ENCODE measurements around the gene VWA5B2.

The VWA5B2 gene

DNA sequence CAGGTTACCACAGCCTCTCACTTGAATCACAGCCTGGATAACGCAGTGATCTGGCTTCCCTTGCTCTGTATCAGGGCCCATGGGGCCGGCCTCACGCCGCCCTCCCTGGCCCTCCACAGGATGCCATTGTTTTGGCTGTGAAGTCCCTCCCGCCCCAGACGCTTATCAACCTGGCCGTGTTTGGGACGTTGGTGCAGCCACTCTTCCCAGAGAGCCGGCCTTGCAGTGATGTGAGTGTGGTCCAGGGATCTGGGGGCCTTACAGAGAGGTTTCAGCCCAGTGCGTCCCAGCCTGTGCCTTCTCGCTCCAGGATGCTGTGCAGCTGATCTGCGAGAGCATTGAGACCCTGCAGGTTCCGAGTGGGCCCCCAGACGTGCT is 6.6 kb downstream of the VWA5B2 start:
- Mint-ChIP-seq H3K27me3 (ENCODE audit: low read depth, poor library complexity) (peaks cover 57% of the 10 kb centered on the region), H3K9me3 (no peaks in the 10 kb centered on the region), H3K36me3 (ENCODE audit: low read depth) (no peaks in the 10 kb centered on the region), H3K27ac (no peak overlapping the region), H3K4me3 (no peak overlapping the region), H3K4me1 (peaks cover 5% of the 10 kb centered on the region)
- TF ChIP-seq, protein P1, sequence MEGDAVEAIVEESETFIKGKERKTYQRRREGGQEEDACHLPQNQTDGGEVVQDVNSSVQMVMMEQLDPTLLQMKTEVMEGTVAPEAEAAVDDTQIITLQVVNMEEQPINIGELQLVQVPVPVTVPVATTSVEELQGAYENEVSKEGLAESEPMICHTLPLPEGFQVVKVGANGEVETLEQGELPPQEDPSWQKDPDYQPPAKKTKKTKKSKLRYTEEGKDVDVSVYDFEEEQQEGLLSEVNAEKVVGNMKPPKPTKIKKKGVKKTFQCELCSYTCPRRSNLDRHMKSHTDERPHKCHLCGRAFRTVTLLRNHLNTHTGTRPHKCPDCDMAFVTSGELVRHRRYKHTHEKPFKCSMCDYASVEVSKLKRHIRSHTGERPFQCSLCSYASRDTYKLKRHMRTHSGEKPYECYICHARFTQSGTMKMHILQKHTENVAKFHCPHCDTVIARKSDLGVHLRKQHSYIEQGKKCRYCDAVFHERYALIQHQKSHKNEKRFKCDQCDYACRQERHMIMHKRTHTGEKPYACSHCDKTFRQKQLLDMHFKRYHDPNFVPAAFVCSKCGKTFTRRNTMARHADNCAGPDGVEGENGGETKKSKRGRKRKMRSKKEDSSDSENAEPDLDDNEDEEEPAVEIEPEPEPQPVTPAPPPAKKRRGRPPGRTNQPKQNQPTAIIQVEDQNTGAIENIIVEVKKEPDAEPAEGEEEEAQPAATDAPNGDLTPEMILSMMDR (IDR thresholded peaks at IDR 0.05), result no peak
- DNase-seq, result no peak

DNA sequence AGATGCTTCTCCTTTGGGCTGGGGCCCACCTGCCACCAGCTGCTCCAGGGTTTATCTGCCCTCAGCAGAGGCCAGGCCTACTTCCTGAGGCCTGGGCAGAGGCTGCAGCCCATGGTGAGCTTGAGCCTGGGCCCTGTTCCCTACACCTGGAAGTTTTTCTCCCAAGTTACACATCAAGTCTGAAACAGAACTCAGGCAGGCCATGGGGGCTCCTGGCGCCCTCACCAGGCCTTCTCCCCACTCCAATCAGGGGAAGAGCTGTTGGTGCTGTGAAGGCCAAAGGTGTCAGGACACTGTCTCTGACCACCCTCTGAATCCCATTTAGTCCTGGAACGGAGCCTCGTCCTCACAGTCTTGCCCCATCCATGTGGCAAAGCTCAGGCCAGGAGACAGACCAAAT is 7.3 kb downstream of the VWA5B2 start:
- Mint-ChIP-seq H3K27ac (no peak overlapping the region), H3K4me1 (no peaks in the 10 kb centered on the region), H3K4me3 (no peak overlapping the region), H3K9me3 (no peaks in the 10 kb centered on the region), H3K27me3 (ENCODE audit: low read depth, poor library complexity) (peaks cover 51% of the 10 kb centered on the region), H3K36me3 (ENCODE audit: low read depth) (no peaks in the 10 kb centered on the region)
- TF ChIP-seq, protein P1 (IDR thresholded peaks at IDR 0.05), result no peak
- DNase-seq, result no peak

DNA sequence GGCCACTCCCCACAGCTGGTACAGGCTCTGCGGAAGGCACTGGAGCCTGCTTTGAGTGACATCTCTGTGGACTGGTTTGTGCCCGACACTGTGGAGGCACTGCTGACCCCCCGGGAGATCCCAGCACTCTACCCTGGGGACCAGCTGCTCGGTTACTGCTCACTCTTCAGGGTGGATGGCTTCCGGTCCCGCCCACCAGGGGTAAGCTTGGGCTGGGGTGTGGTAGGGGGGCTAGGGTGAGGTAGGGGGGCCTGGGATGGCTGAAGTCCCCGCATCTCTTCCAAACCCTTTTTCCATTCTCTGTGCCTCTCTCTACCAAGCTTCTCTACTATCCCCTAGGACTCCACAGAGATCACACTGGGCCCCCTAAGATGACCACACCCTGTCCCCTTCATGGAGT is 7.8 kb downstream of the VWA5B2 start:
- H3K36me3 Mint-ChIP-seq (ENCODE audit: low read depth), result peaks cover under 1% of the 10 kb centered on the region
- peaks cover 45% of the 10 kb centered on the region for H3K27me3 Mint-ChIP-seq (ENCODE audit: low read depth, poor library complexity)
- no peak overlapping the region for H3K27ac Mint-ChIP-seq
- DNase-seq, result no peak
- no peak overlapping the region for H3K4me3 Mint-ChIP-seq
- no peaks in the 10 kb centered on the region for H3K9me3 Mint-ChIP-seq
- H3K4me1 Mint-ChIP-seq, result no peaks in the 10 kb centered on the region
- TF ChIP-seq, protein P1 (IDR thresholded peaks at IDR 0.05), result no peak

DNA sequence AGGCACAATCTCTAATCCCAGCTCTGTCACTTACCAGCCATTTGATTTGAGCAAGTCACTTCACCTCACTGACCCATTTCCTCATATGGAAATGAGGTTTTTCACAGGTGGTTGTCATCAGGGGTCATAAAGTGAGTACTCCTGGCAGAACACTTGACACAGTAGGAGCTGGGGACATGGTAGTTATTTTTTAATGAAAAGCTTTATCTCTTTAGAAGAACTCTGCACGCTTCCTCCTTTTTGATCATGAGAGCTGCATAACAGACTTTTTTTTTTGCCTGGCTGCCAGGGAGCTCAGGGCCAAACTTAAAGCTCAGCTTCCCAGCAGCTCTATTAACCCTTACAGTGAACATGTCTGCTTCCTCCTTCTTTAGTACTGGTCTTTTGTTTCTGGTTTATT is 8.4 kb downstream of the VWA5B2 start:
- Mint-ChIP-seq H3K4me3 (no peak overlapping the region), H3K27me3 (ENCODE audit: low read depth, poor library complexity) (peaks cover 41% of the 10 kb centered on the region), H3K9me3 (no peaks in the 10 kb centered on the region), H3K36me3 (ENCODE audit: low read depth) (peaks cover 7% of the 10 kb centered on the region), H3K4me1 (no peaks in the 10 kb centered on the region), H3K27ac (no peak overlapping the region)
- TF ChIP-seq, protein P1 (IDR thresholded peaks at IDR 0.05), result no peak
- DNase-seq, result no peak

DNA sequence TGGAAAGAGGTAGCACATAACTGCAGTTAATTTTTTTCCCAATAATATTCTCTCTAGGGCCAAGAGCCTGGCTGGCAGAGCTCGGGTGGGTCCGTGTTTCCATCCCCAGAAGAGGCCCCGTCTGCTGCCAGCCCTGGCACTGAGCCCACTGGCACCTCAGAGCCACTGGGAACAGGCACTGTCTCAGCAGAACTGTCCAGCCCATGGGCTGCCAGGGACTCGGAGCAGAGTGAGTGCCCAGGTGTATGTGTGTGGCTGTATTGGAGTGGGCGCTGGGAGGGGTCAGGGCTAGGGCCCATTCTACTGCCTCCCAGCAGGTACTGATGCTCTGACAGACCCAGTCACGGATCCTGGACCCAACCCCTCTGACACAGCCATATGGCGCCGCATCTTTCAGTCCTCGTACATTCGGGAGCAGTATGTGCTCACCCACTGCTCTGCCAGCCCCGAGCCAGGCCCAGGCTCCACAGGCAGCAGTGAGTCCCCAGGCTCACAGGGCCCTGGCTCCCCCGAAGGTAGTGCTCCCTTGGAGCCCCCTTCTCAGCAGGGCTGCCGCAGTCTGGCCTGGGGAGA is 8.9 kb downstream of the VWA5B2 start:
- Mint-ChIP-seq H3K27ac (no peak overlapping the region), H3K9me3 (no peaks in the 10 kb centered on the region), H3K27me3 (ENCODE audit: low read depth, poor library complexity) (peaks cover 37% of the 10 kb centered on the region), H3K4me3 (no peak overlapping the region), H3K36me3 (ENCODE audit: low read depth) (peaks cover 10% of the 10 kb centered on the region), H3K4me1 (no peaks in the 10 kb centered on the region)
- DNase-seq, result no peak
- TF ChIP-seq, protein P1 (IDR thresholded peaks at IDR 0.05), result no peak

DNA sequence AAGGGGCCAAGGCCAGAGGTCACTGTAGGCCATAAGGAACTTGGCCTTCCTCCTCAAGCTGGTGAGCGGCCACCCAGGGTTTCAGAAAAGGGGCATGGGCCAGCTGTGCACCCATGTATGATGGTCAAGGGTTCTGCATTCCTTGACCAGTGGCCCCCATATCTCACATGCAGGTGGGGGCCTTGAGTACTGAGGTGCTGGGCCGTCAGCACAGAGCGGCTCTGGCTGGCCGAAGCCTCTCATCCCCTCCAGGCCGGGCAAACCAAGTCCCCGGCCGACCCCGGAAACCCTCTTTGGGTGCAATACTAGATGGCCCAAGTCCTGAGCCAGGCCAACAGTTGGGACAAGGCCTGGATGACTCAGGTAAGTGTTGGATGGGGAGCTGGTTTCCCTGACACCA is 9.8 kb downstream of the VWA5B2 start:
- TF ChIP-seq, protein P1 (IDR thresholded peaks at IDR 0.05), result no peak
- Mint-ChIP-seq H3K4me1 (no peaks in the 10 kb centered on the region), H3K4me3 (no peak overlapping the region), H3K27ac (no peak overlapping the region), H3K9me3 (no peaks in the 10 kb centered on the region), H3K36me3 (ENCODE audit: low read depth) (peaks cover 11% of the 10 kb centered on the region), H3K27me3 (ENCODE audit: low read depth, poor library complexity) (peaks cover 28% of the 10 kb centered on the region)
- no peak for DNase-seq

Measured in nephron progenitor cell (in vitro differentiated cells).